RWPE1 (cell line): Measurements from ENCODE around the gene ATP13A5.

Experiments used
- CTCF ChIA-PET: fragments of 350-600 bp; sonication (Branson Sonifier 250); formaldehyde crosslinking; extraction: SDS; loops from one replicate; lab custom pipeline; 2021; lab: Yijun Ruan, JAX
- POLR2A ChIA-PET: fragments of 400-600 bp; formaldehyde crosslinking; extraction: SDS; loops from one replicate; lab custom pipeline; 2020; ENCODE audit warnings: antibody characterized with exemption; ENCODE audit not compliant: low non-redundant PET; lab: Yijun Ruan, JAX
- DNase-seq: peaks from one replicate; pipeline ENCODE4 v3.0.0; 2012; ENCODE audit warnings: low spot score
- H3K27ac ChIP-seq: fragments of 450-650 bp; 2 replicates; pipeline ENCODE4 v1.5.1; 2017
- TF ChIP-seq, protein P1 (sequence below): fragments of 450-650 bp; conservative IDR thresholded peaks from 2 replicates; pipeline ENCODE4 v1.5.1; 2017; ENCODE audit warnings: low read depth, mild to moderate bottlenecking

Gene ATP13A5

DNA sequence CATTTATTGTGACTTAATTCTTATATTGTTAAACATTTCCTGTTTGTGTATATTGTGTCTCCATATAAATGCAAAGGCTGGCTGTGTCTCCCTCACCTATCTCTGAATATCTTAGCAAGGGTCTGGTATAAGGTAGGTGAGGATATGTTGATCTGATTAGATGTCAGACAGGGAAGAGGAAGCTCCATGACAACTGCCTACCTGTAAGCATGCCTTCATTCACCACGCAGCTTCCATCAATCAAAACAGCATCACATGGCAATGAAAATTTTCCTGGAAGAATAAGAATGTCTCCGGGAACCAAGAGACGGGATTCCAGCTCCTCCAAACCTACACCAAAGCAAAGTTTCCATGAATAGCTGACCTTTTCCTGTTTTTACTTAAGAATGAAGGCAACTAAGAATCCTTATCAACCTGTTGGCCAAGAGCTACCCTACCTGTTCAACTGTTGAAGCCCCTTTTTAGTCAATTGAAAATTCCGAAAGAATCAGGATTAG lies 34.8 kb downstream of the ATP13A5 start:
- no peak for DNase-seq
- TF ChIP-seq, protein P1, sequence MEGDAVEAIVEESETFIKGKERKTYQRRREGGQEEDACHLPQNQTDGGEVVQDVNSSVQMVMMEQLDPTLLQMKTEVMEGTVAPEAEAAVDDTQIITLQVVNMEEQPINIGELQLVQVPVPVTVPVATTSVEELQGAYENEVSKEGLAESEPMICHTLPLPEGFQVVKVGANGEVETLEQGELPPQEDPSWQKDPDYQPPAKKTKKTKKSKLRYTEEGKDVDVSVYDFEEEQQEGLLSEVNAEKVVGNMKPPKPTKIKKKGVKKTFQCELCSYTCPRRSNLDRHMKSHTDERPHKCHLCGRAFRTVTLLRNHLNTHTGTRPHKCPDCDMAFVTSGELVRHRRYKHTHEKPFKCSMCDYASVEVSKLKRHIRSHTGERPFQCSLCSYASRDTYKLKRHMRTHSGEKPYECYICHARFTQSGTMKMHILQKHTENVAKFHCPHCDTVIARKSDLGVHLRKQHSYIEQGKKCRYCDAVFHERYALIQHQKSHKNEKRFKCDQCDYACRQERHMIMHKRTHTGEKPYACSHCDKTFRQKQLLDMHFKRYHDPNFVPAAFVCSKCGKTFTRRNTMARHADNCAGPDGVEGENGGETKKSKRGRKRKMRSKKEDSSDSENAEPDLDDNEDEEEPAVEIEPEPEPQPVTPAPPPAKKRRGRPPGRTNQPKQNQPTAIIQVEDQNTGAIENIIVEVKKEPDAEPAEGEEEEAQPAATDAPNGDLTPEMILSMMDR, result no peak
- ChIA-PET POLR2A (no interaction called here), CTCF (no interaction called here)
- H3K27ac ChIP-seq, result no peak overlapping the region

DNA sequence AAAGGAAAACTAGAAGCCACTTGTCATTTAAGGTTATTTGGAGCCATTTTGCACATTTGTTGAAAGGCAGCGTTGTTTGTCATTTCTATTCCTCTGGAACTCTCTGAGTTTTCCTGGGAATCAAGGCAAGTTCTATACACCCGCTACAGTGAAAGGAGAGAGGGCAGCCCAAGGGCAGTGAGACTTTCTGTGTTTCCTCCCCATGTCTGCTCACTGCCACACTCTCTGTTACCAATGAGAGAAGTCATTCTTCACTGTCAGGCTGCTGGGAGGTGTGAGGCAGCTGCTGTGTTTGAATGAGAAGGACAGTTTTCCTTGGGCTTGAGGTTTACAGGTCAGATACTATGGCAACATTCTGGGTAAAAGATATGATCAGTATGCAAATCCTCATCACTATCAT lies 36.0 kb downstream of the ATP13A5 start:
- POLR2A ChIA-PET, result no interaction called here
- no peak overlapping the region for H3K27ac ChIP-seq
- TF ChIP-seq, protein P1, result no peak
- no peak for DNase-seq
- CTCF ChIA-PET, result no interaction called here

DNA sequence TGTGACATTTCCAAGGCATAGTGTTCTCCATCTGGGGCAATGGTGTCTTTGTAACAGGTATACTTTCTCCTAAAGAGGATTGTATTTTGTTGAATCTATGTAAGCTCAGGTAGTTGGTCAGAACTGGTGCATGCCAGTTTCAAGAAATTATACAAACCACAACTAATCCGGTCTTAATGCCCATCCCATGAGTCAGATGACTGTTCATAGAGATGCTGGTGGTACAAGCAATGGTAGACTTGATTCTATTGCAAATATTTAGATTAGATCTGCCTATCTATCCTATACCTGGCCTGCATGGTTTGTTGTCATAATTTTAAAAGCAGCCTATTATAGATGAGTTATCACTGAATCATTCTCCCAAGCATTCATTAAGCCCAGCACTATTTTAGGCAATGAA lies 43.5 kb downstream of the ATP13A5 start:
- no peak overlapping the region for H3K27ac ChIP-seq
- DNase-seq, result peak; percentile 60
- ChIA-PET POLR2A (no interaction called here), CTCF (no interaction called here)
- TF ChIP-seq, protein P1, result no peak

DNA sequence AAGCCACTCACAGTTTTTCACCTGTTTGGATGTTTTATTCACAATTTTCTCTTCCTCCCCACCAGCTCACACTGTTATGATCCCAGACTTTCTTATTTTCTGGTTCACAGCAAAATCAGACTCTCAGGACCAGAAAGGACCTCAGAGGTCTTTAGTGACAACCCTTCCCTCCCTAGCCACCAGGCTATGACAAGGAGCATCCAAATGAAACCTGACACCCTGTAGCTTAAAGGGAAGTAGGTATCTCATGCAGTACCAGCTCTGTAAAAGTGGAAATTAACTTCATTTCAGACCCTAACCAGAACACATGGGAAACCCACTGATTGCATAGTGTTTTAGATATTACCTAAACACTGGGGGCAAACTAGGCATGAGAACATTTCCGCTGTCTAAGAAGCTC lies 45.3 kb downstream of the ATP13A5 start:
- no peak for DNase-seq
- CTCF ChIA-PET, result no interaction called here
- POLR2A ChIA-PET, result no interaction called here
- TF ChIP-seq, protein P1, result no peak
- H3K27ac ChIP-seq, result no peak overlapping the region

DNA sequence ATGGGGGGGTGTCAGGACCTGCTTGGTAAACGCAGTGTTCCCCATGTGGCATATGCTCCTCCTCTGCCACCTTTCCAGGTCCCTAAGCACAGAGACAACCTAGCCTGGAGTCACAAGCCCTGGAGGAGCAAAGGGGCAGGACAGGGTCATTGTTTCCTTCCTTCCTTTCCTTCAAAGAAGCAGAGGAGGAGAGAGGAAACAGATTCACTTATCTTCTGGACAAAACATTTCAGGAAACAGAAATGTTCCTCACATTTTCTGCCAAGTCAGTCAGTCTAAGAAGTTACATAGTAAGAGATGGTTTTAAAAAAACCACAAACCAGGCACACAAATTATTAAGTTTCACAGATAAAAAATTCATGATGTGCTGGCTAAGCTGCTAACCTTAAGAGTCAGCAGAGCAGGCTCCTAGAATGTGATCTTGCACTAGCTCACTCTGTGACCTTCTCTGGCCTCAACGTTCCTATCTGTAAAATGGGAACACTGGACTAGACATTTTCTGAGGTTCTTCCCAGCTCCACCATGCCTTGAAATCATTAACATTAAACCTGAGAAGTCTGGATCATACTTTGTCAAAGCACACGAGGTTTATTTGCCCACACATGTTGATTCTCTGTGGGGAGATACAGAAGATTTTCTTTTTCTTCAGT lies 47.9 kb downstream of the ATP13A5 start:
- no peak overlapping the region for H3K27ac ChIP-seq
- TF ChIP-seq, protein P1, result no peak
- ChIA-PET POLR2A (no interaction called here), CTCF (interaction anchor here (0.7 kb wide), 1 partner anchor 453 kb away, joined by 3 read pairs; no protein-coding TSS in a partner anchor)
- DNase-seq, result no peak

DNA sequence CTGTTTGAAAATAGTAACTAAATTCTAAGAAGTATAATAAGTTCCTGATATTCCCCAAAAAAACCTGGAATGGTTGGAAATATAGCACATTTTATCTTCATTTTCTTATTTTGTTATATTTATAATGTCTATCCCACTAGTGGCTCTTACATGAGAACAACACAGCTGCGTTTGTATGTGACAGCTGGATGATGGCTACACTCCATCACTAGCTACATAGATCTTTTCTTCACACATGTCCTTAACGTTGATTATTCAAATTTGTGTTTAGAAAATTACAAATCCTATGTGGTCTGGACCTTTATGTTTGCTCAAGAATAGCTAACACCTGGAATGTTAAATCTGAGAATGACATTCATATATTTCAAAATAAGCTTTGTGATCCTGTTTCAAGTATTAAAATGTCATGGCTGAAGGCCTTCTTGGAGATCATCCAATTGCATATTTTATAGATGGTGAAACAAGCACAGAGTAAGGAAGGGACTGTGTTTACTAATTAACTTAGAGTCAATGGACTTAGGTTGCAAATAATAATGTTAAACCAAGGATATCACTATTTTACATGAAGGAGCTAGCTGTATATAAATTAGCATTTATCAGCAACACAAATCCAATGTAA lies 60.8 kb downstream of the ATP13A5 start:
- ChIA-PET CTCF (no interaction called here), POLR2A (no interaction called here)
- no peak for DNase-seq
- no peak overlapping the region for H3K27ac ChIP-seq
- TF ChIP-seq, protein P1, result no peak
